ENCODE data around the gene ATP5ME.
"Not testable (repeated sequence)": the region's sequence is repeated elsewhere in the genome, so short reads cannot be mapped to it uniquely, and the experiment has no call there.

ATP5ME gene

GRCh38 chr4:656436-657337 is 17.4 kb downstream of the ATP5ME start:
- DNase-seq (ENCODE audit: low read depth, low spot score): no peak

- DNase-seq (ENCODE audit: low read depth, low spot score): no peak
Measured at GRCh38 chr4:655464-656151, 18.5 kb downstream of the ATP5ME start.

GRCh38 chr4:654871-655463 is 19.1 kb downstream of the ATP5ME start:
- DNase-seq (ENCODE audit: low read depth, low spot score): no peak

- no peak for DNase-seq (ENCODE audit: low read depth, low spot score)
Measured at GRCh38 chr4:654503-654845, 19.6 kb downstream of the ATP5ME start.

- no peak for DNase-seq (ENCODE audit: low read depth, low spot score)
Measured at GRCh38 chr4:653831-654502, 20.1 kb downstream of the ATP5ME start.

- DNase-seq (ENCODE audit: low read depth, low spot score): no peak
Measured at GRCh38 chr4:653080-653821, 20.8 kb downstream of the ATP5ME start.

GRCh38 chr4:651884-652642 is 22.0 kb downstream of the ATP5ME start:
- no peak for DNase-seq (ENCODE audit: low read depth, low spot score)

GRCh38 chr4:650951-651883 is 22.9 kb downstream of the ATP5ME start:
- DNase-seq (ENCODE audit: low read depth, low spot score): no peak

- no peak for DNase-seq (ENCODE audit: low read depth, low spot score)
Measured at GRCh38 chr4:650461-650860, 23.6 kb downstream of the ATP5ME start.

- no peak for DNase-seq (ENCODE audit: low read depth, low spot score)
Measured at GRCh38 chr4:649751-650310, 24.2 kb downstream of the ATP5ME start.

GRCh38 chr4:649293-649625 is 24.8 kb downstream of the ATP5ME start:
- no peak for DNase-seq (ENCODE audit: low read depth, low spot score)

- no peak for DNase-seq (ENCODE audit: low read depth, low spot score)
Measured at GRCh38 chr4:648579-649292, 25.3 kb downstream of the ATP5ME start.

GRCh38 chr4:647481-647880 is 26.6 kb downstream of the ATP5ME start:
- no peak for DNase-seq (ENCODE audit: low read depth, low spot score)

- no peak for DNase-seq (ENCODE audit: low read depth, low spot score)
Measured at GRCh38 chr4:646460-646859, 27.6 kb downstream of the ATP5ME start.

- DNase-seq (ENCODE audit: low read depth, low spot score): not testable (repeated sequence)
Measured at GRCh38 chr4:642366-642765, 31.7 kb downstream of the ATP5ME start.

- no peak for DNase-seq (ENCODE audit: low read depth, low spot score)
Measured at GRCh38 chr4:637536-638280, 36.4 kb downstream of the ATP5ME start.

- DNase-seq (ENCODE audit: low read depth, low spot score): no peak
Measured at GRCh38 chr4:636628-637159, 37.4 kb downstream of the ATP5ME start.
